ENCODE data around the gene MX2.
"Not testable (repeated sequence)": the region's sequence is repeated elsewhere in the genome, so short reads cannot be mapped to it uniquely, and the experiment has no call there.

Gene MX2

GRCh38 chr21:41418956-41419680, 57.3 kb downstream of the MX2 start:
- no peak for FAIRE-seq

GRCh38 chr21:41419921-41420862, 58.4 kb downstream of the MX2 start:
- no peak for FAIRE-seq

GRCh38 chr21:41420998-41421397, 59.2 kb downstream of the MX2 start:
- FAIRE-seq: not testable (repeated sequence)

- FAIRE-seq: no peak
Observed at GRCh38 chr21:41422546-41423304, 60.9 kb downstream of the MX2 start.

GRCh38 chr21:41423305-41423636, 61.4 kb downstream of the MX2 start:
- FAIRE-seq: not testable (repeated sequence)

GRCh38 chr21:41425588-41425953, 63.7 kb downstream of the MX2 start:
- FAIRE-seq: no peak

- no peak for FAIRE-seq
Observed at GRCh38 chr21:41425954-41426675, 64.3 kb downstream of the MX2 start, which contains the start of gene MX1. MX1 (plus strand) TSS chr21:41426239; CDS start chr21:41432071, 5,832 bp downstream.

GRCh38 chr21:41426676-41427404, 65.0 kb downstream of the MX2 start:
- FAIRE-seq: no peak

- no peak for FAIRE-seq
Observed at GRCh38 chr21:41427556-41427955, 65.7 kb downstream of the MX2 start.

GRCh38 chr21:41428311-41428710, 66.5 kb downstream of the MX2 start:
- FAIRE-seq: no peak

GRCh38 chr21:41428847-41429246, 67.0 kb downstream of the MX2 start:
- no peak for FAIRE-seq

- FAIRE-seq: no peak
Observed at GRCh38 chr21:41429305-41429704, 67.5 kb downstream of the MX2 start.

- no peak for FAIRE-seq
Observed at GRCh38 chr21:41429925-41430491, 68.2 kb downstream of the MX2 start.

GRCh38 chr21:41431788-41432548, 70.1 kb downstream of the MX2 start:
- no peak for FAIRE-seq

GRCh38 chr21:41432562-41433460, 71.0 kb downstream of the MX2 start:
- no peak for FAIRE-seq

GRCh38 chr21:41433566-41433965, 71.7 kb downstream of the MX2 start:
- FAIRE-seq: no peak

- no peak for FAIRE-seq
Observed at GRCh38 chr21:41435706-41436105, 73.9 kb downstream of the MX2 start.

GRCh38 chr21:41437729-41438128, 75.9 kb downstream of the MX2 start:
- no peak for FAIRE-seq

GRCh38 chr21:41438425-41439113, 76.7 kb downstream of the MX2 start:
- no peak for FAIRE-seq

All from endometrium (tissue), 2 donors.